GM12878 (cell line): ENCODE data around the gene RPL10A. TPM values are rescaled to one million over a fixed set of nuclear protein-coding genes. Genes with fewer than 3 reads are reported as not detected.

Source experiments
- ATAC-seq: fragments of 200-7000 bp; cut with Tn5 transposase; 3 replicates; pipeline ENCODE4 v1.9.1; 2020; ENCODE audit warnings: mild to moderate bottlenecking, moderate library complexity
- BruUV-seq: library from RNA; stranded (reverse); fragments of 400-500 nt; replicated peaks from 2 replicates; lab custom pipeline; 2021; lab: Mats Ljungman, UMichigan
- CTCF ChIA-PET: fragments of 300-600 bp; sonication (Branson Sonifier 250); formaldehyde crosslinking; extraction: SDS; loops from one replicate; lab custom pipeline; 2021; ENCODE audit warnings: inconsistent platforms; lab: Yijun Ruan, JAX
- POLR2A ChIA-PET: fragments of 350-600 bp; formaldehyde crosslinking; extraction: SDS; loops from one replicate; lab custom pipeline; 2021; ENCODE audit warnings: inconsistent platforms; lab: Charles Lee
- RAD21 ChIA-PET: fragments of 300-600 bp; sonication (Branson Sonifier 250); formaldehyde crosslinking; loops from one replicate; lab custom pipeline; 2023; ENCODE audit warnings: antibody characterized with exemption; ENCODE audit not compliant: unreplicated experiment; lab: Charles Lee
- SMC1A ChIA-PET: fragments of 300-600 bp; sonication (Branson Sonifier 250); formaldehyde crosslinking; loops from one replicate; lab custom pipeline; 2023; ENCODE audit not compliant: unreplicated experiment, uncharacterized antibody; lab: Charles Lee
- DNase-seq: peaks from one replicate; pipeline ENCODE4 v3.0.0-alpha.2; 2011; ENCODE audit warnings: low read depth, low spot score
- FAIRE-seq: peaks from 3 replicates; lab custom pipeline; 2011; peaks lifted over from hg19 to GRCh38; lab: Jason Lieb, UNC
- H2AFZ ChIP-seq: 2 replicates; pipeline ENCODE4 v1.6.0; 2011; ENCODE audit warnings: low read depth, low read length, control low read depth; ENCODE audit not compliant: control insufficient read depth
- H3K27ac ChIP-seq: 2 replicates; pipeline ENCODE4 v1.5.1; 2011; ENCODE audit warnings: control low read depth; ENCODE audit not compliant: control insufficient read depth, insufficient read depth
- H3K27me3 ChIP-seq, 2 experiments: replicated peaks in 1 of 2; 2 replicates each; pipeline versions ENCODE4 v1.6.0 to v1.6.1; 2011; ENCODE audit warnings: low read length in 1 of 2; ENCODE audit not compliant: control insufficient read depth in 2 of 2, insufficient read depth in 2 of 2
- H3K36me3 ChIP-seq, 2 experiments: 2 replicates each; pipeline ENCODE4 v1.5.1; 2011; ENCODE audit warnings: low read length in 1 of 2; ENCODE audit not compliant: control insufficient read depth in 2 of 2, insufficient read depth in 2 of 2
- H3K4me1 ChIP-seq: 2 replicates; pipeline ENCODE4 v1.6.1; 2011; ENCODE audit warnings: mild to moderate bottlenecking, low read length, moderate library complexity, mixed read lengths; ENCODE audit not compliant: control insufficient read depth, insufficient read depth
- H3K4me2 ChIP-seq: 2 replicates; pipeline ENCODE4 v1.6.0; 2011; ENCODE audit warnings: control low read depth; ENCODE audit not compliant: control insufficient read depth, insufficient read depth
- H3K4me3 ChIP-seq: fragments of 200-600 bp; sonication (generic); 2 replicates; pipeline ENCODE4 v1.5.1; 2016
- H3K79me2 ChIP-seq: 2 replicates; pipeline ENCODE4 v1.6.0; 2011; ENCODE audit warnings: low read length; ENCODE audit not compliant: control insufficient read depth, insufficient read depth
- H3K9ac ChIP-seq: 2 replicates; pipeline ENCODE4 v1.8.0; 2011; ENCODE audit warnings: low read length, control low read depth, mixed read lengths; ENCODE audit not compliant: control insufficient read depth, insufficient read depth
- H3K9me3 ChIP-seq: replicated peaks from 3 replicates; pipeline ENCODE4 v1.5.1; 2011; ENCODE audit warnings: mild to moderate bottlenecking, low read length; ENCODE audit not compliant: control insufficient read depth, insufficient read depth
- H4K20me1 ChIP-seq: 2 replicates; pipeline ENCODE4 v1.6.0; 2011; ENCODE audit not compliant: control insufficient read depth, insufficient read depth
- FOXK2 ChIP-seq: fragments of 450-650 bp; IDR thresholded peaks from 2 replicates; pipeline ENCODE4 v1.6.1; 2017; ENCODE audit warnings: mild to moderate bottlenecking, moderate library complexity
- MYB ChIP-seq: fragments of 150-350 bp; IDR thresholded peaks from 2 replicates; pipeline ENCODE4 v1.6.1; 2014; ENCODE audit warnings: mild to moderate bottlenecking, low read depth, low read length, borderline replicate concordance
- NFXL1 ChIP-seq: fragments of 450-650 bp; IDR thresholded peaks from 2 replicates; pipeline ENCODE4 v1.6.1; 2017; ENCODE audit warnings: antibody characterized with exemption, mild to moderate bottlenecking, borderline replicate concordance
- NR2C1 ChIP-seq: fragments of 450-650 bp; IDR thresholded peaks from 2 replicates; pipeline ENCODE4 v1.6.1; 2017; ENCODE audit warnings: antibody characterized with exemption, mild to moderate bottlenecking, moderate library complexity
- NRF1 ChIP-seq: conservative IDR thresholded peaks from 2 replicates; pipeline ENCODE4 v1.6.1; 2011; ENCODE audit warnings: mild to moderate bottlenecking, low read depth, low read length, improper control_type of control experiment
- PAX5 ChIP-seq: IDR thresholded peaks from 2 replicates; pipeline ENCODE4 v1.6.1; 2011; ENCODE audit warnings: low read depth, low read length, borderline replicate concordance
- RB1 ChIP-seq: fragments of 450-650 bp; formaldehyde crosslinking; IDR thresholded peaks from 2 replicates; pipeline ENCODE4 v1.6.1; 2017; ENCODE audit warnings: mild to moderate bottlenecking, borderline replicate concordance
- SIN3A ChIP-seq: IDR thresholded peaks from 2 replicates; pipeline ENCODE4 v1.6.1; 2012; ENCODE audit warnings: low read depth, low read length, improper control_type of control experiment
- SMAD1 ChIP-seq: fragments of 450-650 bp; IDR thresholded peaks from 2 replicates; pipeline ENCODE4 v1.6.1; 2018; ENCODE audit warnings: mild to moderate bottlenecking, low read depth; ENCODE audit not compliant: partially characterized antibody
- SMARCA5 ChIP-seq: fragments of 450-650 bp; IDR thresholded peaks from 2 replicates; pipeline ENCODE4 v1.6.1; 2017; ENCODE audit warnings: mild to moderate bottlenecking
- ZNF217 ChIP-seq: fragments of 450-650 bp; IDR thresholded peaks from 2 replicates; pipeline ENCODE4 v1.6.1; 2017; ENCODE audit warnings: antibody characterized with exemption, mild to moderate bottlenecking
- ZNF384 ChIP-seq: IDR thresholded peaks from 2 replicates; pipeline ENCODE4 v1.6.1; 2012; ENCODE audit warnings: low read depth, mild to moderate bottlenecking, low read length, improper control_type of control experiment, borderline replicate concordance
- WGBS: methylation state at CpG from one replicate; pipeline ENCODE4 v1.1.6; 2016; ENCODE audit warnings: low lambda C conversion rate; ENCODE audit not compliant: insufficient replicate concordance, insufficient coverage; ENCODE audit errors: missing lambda C conversion rate; 5-methylcytosine and 5-hydroxymethylcytosine counted together
- in situ Hi-C: fragments of 300-500 bp; cut with MboI; formaldehyde crosslinking; loops from 9 replicates; pipeline ENCODE4 v1.14.3; 2018; ENCODE audit warnings: mixed read lengths
- intact Hi-C: fragments of 100-400 bp; cut with micrococcal nuclease; formaldehyde crosslinking; loops from one replicate; pipeline ENCODE4 v1.14.2; 2022; ENCODE audit not compliant: unreplicated experiment
- polyA plus RNA-seq, 11 experiments: library from polyadenylated mRNA; depleted of rRNA in 4 of 11; unstranded in 6 of 11; stranded (reverse) in 5 of 11; fragments of >200 nt; fragmentation: Nextera tagmentation in 4 of 11; fragmentation: Illumina TruSeq in 1 of 11; extraction: Ambion mirVana in 4 of 11; extraction: Trizol in 1 of 11; gene quantifications; 1 replicate in 1 of 11; 2 replicates in 10 of 11; pipeline versions ENCODE4 v1.2.1 to v1.2.3, GENCODE V29; 2011 to 2016; ENCODE audit warnings: inconsistent platforms in 2 of 11, missing spikeins in 2 of 11, low read depth in 1 of 11
- total RNA-seq, 4 experiments: library from RNA; depleted of rRNA in 3 of 4; stranded (reverse); fragments of >200 nt in 3 of 4; fragmentation: Illumina TruSeq in 1 of 4; extraction: Trizol in 1 of 4; gene quantifications; 2 replicates each; pipeline versions ENCODE4 v1.2.1 to v1.2.3, GENCODE V29; 2013 to 2021
- TF ChIP-seq, protein P1 (sequence below): fragments of 450-650 bp; IDR thresholded peaks from 2 replicates; pipeline ENCODE4 v1.6.1; 2017; ENCODE audit warnings: mild to moderate bottlenecking
- TF ChIP-seq, protein P2 (sequence below): IDR thresholded peaks from 2 replicates; pipeline ENCODE4 v1.6.1; 2011; ENCODE audit warnings: borderline replicate concordance, low read depth, mild to moderate bottlenecking, moderate library complexity, mixed read lengths, low read length; ENCODE audit not compliant: insufficient read depth; ENCODE audit errors: extremely low read length
- TF ChIP-seq, protein P3 (sequence below): fragments of 150-350 bp; IDR thresholded peaks from 2 replicates; pipeline ENCODE4 v1.6.1; 2016; ENCODE audit warnings: low read depth, low read length

RPL10A gene
- total and polyA plus RNA-seq, 10 of the 15 experiments (the other 5 are each of a cell fraction or from before 2014, with no cell fraction given): 833 to 4,029 (median 2,795) TPM

DNA sequence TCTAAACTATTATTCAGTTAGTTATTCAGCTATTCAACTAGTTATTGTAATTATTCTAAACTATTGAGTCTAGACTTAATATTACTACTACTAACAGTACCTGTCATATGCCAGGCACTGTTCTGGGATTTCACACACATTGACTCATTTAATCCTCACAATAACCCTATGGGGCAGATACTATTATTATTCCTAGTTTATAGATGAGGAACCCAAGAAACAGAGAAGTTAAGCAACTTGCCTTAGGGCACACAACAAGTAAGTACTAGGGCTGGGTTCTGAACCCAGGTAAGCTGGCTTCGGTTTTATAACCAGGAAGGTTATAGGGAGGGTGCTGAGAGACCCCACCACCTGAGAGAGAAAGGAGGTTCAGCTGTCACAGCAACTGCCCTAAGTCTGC lies 20.9 kb downstream of the RPL10A start (continued):
- TF ChIP-seq RB1: no peak
- TF ChIP-seq NFXL1: no peak
- TF ChIP-seq ZNF217: no peak
- no peak for TF ChIP-seq NR2C1
- no peak for TF ChIP-seq SIN3A
- no peak for TF ChIP-seq NRF1

DNA sequence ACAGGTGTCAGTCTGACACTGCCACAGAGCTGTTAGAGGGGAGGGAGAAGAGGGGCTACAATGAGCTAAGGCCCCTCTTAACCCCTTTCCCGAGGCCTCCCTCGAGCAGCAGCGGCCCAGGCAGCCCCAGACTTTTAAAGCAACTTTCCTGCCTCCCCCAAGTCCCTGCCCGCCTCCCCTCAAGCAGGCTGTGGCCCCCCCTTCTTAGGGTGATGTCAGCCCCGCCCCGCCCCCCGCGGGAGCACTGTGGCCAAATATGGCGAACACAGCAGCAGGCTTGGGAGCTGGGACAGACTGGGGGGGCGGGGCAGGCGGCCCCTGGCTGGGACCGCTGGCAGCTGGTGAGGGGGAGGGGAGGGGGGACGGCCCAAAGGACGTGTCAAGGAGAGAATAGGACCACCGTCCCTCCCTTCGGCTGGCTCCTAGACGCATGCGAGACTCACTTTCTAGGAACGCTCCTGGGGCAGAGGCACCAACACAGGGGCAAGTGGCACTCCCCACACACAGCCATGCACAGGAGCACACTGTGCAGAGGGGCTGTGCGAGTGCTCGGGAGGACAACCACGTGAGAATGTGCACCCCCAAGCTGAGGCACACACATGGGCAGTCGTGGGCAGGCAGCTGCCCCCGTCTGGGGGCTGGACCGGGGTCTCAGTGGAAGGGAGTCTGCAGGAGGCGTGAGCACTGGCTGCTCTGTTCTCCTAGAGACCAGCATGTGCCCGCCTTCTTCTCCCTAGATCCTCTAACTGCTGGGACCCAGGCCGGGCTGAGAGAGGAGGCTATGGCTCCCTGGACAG lies 22.0 kb downstream of the RPL10A start:
- Histone ChIP-seq H3K4me3 (no peak overlapping the region), H2AFZ (no peak overlapping the region), H4K20me1 (no peaks in the 10 kb centered on the region), H3K4me1 (peaks cover 8% of the 10 kb centered on the region), H3K4me2 (no peak overlapping the region), H3K27ac (no peak overlapping the region), H3K79me2 (no peaks in the 10 kb centered on the region), H3K36me3 (no peaks in the 10 kb centered on the region), H3K9ac (no peak overlapping the region), H3K9me3 (no peaks in the 10 kb centered on the region), H3K27me3 (no peaks in the 10 kb centered on the region; a peak in 3 of 4 replicates)
- intact Hi-C loops (no loop called here), in situ Hi-C loops (no loop called here)
- POLR2A ChIA-PET: interaction anchor here (0.6 kb wide), 1 partner anchor 1176 kb away, joined by 3 read pairs; no protein-coding TSS in a partner anchor
- DNase-seq (no peak), FAIRE-seq (no peak), ATAC-seq (no peak)
- TF ChIP-seq SMAD1: no peak
- no peak for TF ChIP-seq SMARCA5
- TF ChIP-seq, protein P1, sequence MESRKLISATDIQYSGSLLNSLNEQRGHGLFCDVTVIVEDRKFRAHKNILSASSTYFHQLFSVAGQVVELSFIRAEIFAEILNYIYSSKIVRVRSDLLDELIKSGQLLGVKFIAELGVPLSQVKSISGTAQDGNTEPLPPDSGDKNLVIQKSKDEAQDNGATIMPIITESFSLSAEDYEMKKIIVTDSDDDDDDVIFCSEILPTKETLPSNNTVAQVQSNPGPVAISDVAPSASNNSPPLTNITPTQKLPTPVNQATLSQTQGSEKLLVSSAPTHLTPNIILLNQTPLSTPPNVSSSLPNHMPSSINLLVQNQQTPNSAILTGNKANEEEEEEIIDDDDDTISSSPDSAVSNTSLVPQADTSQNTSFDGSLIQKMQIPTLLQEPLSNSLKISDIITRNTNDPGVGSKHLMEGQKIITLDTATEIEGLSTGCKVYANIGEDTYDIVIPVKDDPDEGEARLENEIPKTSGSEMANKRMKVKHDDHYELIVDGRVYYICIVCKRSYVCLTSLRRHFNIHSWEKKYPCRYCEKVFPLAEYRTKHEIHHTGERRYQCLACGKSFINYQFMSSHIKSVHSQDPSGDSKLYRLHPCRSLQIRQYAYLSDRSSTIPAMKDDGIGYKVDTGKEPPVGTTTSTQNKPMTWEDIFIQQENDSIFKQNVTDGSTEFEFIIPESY: no peak
- TF ChIP-seq, protein P2, sequence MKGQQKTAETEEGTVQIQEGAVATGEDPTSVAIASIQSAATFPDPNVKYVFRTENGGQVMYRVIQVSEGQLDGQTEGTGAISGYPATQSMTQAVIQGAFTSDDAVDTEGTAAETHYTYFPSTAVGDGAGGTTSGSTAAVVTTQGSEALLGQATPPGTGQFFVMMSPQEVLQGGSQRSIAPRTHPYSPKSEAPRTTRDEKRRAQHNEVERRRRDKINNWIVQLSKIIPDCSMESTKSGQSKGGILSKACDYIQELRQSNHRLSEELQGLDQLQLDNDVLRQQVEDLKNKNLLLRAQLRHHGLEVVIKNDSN: no peak
- no peak for TF ChIP-seq PAX5
- TF ChIP-seq MYB: no peak
- TF ChIP-seq FOXK2: no peak
- TF ChIP-seq, protein P3, sequence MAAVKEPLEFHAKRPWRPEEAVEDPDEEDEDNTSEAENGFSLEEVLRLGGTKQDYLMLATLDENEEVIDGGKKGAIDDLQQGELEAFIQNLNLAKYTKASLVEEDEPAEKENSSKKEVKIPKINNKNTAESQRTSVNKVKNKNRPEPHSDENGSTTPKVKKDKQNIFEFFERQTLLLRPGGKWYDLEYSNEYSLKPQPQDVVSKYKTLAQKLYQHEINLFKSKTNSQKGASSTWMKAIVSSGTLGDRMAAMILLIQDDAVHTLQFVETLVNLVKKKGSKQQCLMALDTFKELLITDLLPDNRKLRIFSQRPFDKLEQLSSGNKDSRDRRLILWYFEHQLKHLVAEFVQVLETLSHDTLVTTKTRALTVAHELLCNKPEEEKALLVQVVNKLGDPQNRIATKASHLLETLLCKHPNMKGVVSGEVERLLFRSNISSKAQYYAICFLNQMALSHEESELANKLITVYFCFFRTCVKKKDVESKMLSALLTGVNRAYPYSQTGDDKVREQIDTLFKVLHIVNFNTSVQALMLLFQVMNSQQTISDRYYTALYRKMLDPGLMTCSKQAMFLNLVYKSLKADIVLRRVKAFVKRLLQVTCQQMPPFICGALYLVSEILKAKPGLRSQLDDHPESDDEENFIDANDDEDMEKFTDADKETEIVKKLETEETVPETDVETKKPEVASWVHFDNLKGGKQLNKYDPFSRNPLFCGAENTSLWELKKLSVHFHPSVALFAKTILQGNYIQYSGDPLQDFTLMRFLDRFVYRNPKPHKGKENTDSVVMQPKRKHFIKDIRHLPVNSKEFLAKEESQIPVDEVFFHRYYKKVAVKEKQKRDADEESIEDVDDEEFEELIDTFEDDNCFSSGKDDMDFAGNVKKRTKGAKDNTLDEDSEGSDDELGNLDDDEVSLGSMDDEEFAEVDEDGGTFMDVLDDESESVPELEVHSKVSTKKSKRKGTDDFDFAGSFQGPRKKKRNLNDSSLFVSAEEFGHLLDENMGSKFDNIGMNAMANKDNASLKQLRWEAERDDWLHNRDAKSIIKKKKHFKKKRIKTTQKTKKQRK: no peak
- TF ChIP-seq ZNF384: no peak
- 50% methylated on average over 19 of the region's 28 CpGs for WGBS
- CTCF ChIA-PET: no interaction called here
- BruUV-seq: no TSS peak
- RAD21 ChIA-PET: no interaction called here
- SMC1A ChIA-PET: no interaction called here
